NB4 (cell line): Measurements from ENCODE around the gene BORCS5.

Experiments used
- DNase-seq: peaks from one replicate; pipeline ENCODE4 v3.0.0; 2010; ENCODE audit warnings: low read depth
- H3K4me3 ChIP-seq: one replicate; pipeline ENCODE4 v1.5.1; 2011; ENCODE audit warnings: mild to moderate bottlenecking, low read depth, low read length, moderate library complexity
- MYC ChIP-seq: IDR thresholded peaks from 2 replicates; pipeline ENCODE4 v1.6.1; 2011; ENCODE audit warnings: low read depth, low read length
- POLR2A ChIP-seq: IDR thresholded peaks from 2 replicates; pipeline ENCODE4 v1.6.1; 2011; ENCODE audit warnings: mild to moderate bottlenecking; ENCODE audit not compliant: insufficient read length; ENCODE audit errors: extremely low read depth
- TF ChIP-seq, protein P1 (sequence below): IDR thresholded peaks from 2 replicates; pipeline ENCODE4 v1.6.1; 2011; ENCODE audit warnings: low read depth, low read length
- TF ChIP-seq, protein P2 (sequence below): IDR thresholded peaks from one replicate; pipeline ENCODE4 v1.5.1; 2012; ENCODE audit warnings: low read depth, low read length

BORCS5 gene

DNA sequence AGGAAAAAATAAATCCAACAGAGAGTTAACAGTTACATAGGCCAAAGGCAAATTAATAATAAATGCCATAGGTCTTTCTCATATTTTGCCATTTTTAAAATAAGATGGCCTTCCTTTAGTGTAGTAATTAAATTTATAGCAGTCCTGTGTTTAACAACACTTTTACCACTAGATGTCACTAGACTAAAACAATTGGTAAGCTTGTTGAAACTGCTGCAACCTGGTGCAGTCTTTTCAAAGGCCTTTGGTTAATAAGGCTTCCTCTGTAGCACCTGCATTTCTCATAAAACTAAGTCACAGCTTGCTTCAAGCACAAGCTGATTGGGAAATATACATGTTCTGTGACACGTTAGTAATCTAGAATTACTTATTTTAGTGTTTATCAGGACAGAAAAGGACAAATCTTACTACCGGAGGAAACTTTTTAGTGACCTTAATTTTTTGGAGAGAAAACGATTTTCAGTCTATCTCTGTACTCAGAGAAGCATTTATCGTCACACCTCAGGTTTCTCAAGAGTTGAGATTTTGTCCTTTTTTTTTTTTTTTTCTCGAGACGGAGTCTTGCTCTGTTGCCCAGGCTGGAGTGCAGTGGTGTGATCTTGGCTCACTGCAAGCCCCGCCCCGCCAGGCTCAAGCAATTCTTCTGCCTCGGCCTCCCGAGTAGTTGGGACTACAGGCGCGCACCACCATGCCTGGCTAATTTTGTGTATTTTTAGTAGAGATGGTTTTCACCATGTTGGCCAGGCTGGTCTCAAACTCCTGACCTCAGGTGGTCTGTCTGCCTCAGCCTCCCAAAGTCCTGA is 20.0 kb downstream of the BORCS5 start:
- TF ChIP-seq POLR2A (no peak), MYC (0 out of 2 replicates have a peak, but pooled peaks have one; percentile 21)
- TF ChIP-seq, protein P1, sequence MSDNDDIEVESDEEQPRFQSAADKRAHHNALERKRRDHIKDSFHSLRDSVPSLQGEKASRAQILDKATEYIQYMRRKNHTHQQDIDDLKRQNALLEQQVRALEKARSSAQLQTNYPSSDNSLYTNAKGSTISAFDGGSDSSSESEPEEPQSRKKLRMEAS: peak; percentile 22; the same call in 1 of the 2 replicates
- TF ChIP-seq, protein P2, sequence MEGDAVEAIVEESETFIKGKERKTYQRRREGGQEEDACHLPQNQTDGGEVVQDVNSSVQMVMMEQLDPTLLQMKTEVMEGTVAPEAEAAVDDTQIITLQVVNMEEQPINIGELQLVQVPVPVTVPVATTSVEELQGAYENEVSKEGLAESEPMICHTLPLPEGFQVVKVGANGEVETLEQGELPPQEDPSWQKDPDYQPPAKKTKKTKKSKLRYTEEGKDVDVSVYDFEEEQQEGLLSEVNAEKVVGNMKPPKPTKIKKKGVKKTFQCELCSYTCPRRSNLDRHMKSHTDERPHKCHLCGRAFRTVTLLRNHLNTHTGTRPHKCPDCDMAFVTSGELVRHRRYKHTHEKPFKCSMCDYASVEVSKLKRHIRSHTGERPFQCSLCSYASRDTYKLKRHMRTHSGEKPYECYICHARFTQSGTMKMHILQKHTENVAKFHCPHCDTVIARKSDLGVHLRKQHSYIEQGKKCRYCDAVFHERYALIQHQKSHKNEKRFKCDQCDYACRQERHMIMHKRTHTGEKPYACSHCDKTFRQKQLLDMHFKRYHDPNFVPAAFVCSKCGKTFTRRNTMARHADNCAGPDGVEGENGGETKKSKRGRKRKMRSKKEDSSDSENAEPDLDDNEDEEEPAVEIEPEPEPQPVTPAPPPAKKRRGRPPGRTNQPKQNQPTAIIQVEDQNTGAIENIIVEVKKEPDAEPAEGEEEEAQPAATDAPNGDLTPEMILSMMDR: peak; percentile 14
- peak; percentile 78 for DNase-seq

DNA sequence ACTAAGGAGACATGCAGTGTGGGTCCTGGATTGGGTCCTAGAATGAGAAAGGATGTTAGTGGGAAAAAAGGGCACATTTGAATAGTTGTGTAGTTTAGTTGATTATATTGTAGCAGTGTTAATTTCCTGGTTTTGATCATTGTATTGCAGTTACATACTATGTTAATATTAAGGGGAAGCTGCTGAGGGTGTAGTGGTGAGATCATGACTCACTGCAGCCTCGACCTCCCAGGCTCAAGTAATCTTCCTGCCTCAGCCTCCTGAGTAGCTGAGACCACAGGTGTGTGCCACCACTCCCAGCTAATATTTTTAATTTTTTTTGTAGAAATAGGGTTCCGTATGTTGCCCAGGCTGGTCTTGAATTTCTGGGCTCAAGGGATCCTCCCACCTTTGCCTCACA is 21.7 kb downstream of the BORCS5 start:
- H3K4me3 ChIP-seq: no peak overlapping the region
- DNase-seq: peak; percentile 28
- TF ChIP-seq POLR2A (no peak), MYC (no peak)
- TF ChIP-seq, protein P2: no peak
- TF ChIP-seq, protein P1: no peak

More for the DNA sequence above, 20.0 kb downstream of the BORCS5 start:
- no peak overlapping the region for H3K4me3 ChIP-seq

DNA sequence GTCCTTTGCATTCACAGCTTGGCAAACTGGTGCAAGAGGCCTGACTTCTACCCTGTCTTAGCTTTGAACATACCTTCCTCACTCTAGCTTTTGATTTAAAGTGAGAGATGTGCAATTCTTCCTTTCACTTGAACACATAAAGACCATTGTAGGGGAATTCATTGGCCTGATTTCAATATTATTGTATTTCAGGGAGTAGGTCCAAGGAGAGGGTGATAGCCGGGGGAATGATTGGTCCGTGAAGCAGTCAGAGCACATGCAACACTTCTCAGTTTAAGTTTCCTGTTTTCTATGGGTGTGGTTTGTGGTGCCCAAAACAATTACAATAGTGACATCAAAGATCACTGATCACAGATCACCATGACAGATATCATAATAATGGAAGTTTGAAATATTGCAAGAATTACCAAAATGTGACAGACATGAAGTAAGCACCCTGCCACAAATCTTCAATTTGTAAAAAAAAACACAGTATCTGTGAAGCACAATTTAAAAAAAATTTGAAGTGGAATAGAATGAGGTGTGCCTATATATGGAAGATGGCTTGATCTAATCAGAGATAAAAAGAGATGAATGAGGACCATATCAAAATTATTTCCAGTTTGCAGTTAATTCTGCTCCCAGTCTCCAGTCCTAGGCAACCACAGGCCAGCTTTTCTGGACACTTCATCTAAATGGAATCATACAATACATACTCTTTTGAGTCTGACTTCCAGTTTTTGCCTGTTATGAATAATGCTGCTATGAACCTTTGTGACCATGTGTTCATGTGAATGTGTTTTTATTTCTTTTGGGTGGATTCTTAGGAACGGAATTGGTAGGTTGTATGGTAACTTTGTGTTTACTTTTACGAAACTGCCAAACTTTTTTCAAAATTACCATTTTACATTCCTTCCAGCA is 23.2 kb downstream of the BORCS5 start:
- no peak overlapping the region for H3K4me3 ChIP-seq
- peak; percentile 21 for DNase-seq
- TF ChIP-seq, protein P2: no peak

DNA sequence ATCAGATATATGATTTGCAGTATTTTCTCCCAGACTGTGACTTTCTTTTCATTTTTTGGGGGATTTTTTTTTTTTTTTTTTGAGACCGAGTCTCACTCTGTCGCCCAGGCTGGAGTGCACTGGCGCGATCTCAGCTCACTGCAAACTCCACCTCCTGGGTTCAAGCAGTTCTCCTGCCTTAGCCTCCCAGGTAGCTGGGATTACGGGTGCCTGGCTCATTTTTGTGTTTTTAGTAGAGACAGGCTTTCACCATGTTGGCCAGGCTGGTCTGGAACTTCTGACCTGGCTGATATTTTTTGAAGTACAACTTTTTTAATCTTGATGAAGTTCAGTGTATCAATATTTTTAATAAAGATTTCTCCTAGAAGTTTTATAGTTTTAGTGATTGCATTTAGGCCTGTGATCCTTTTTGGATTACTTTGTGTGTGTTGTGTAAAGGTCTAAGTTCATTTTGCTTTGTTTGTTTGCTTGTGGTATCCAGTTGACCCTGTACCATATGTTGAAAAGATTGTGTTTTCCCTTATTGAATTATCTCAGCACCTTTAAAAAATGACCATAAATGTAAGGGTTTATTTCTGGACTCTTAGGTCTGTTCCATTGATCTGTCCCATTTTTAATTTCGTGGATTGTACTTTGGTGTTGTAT is 24.2 kb downstream of the BORCS5 start:
- TF ChIP-seq, protein P2: no peak
- TF ChIP-seq MYC (no peak), POLR2A (no peak)
- TF ChIP-seq, protein P1: no peak
- no peak overlapping the region for H3K4me3 ChIP-seq
- no peak for DNase-seq

DNA sequence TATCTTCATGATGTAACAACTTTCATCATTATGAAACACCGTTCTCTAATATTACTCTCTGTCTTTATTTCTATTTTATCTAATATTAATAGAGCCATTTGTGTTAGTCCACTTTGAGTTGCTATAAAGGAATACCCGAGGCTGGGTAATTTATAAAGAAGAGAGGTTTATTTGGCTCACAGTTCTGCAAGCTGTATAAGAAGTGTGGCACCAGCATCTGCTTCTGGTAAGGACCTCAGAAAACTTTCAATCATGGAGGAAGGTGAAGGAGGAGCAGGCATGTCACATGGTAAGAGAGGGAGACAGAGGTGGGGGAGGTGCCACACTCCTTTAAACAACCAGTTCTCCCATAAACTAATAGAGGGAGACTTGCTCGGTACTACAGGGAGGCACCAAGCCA is 25.1 kb downstream of the BORCS5 start:
- DNase-seq: no peak
- TF ChIP-seq POLR2A: no peak
- no peak for TF ChIP-seq MYC
- TF ChIP-seq, protein P2: no peak
- TF ChIP-seq, protein P1: no peak
- H3K4me3 ChIP-seq: no peak overlapping the region
